Activated CD8-positive, alpha-beta T cell treated with anti-CD3 and anti-CD28 coated beads for 36 hours (primary cell): ENCODE data around the gene CGNL1. TPM values are rescaled to one million over a fixed set of nuclear protein-coding genes. Genes with fewer than 3 reads are reported as not detected.

Experiments used
- ATAC-seq: fragments of 200-7000 bp; cut with Tn5 transposase; one replicate; pipeline ENCODE4 v1.10.0; 2021; ENCODE audit warnings: mild to moderate bottlenecking, moderate library complexity
- CTCF ChIA-PET: fragments of 350-600 bp; sonication (Branson Sonifier 250); formaldehyde crosslinking; loops from one replicate; lab custom pipeline; 2021; ENCODE audit warnings: antibody characterized with exemption; lab: Charles Lee
- POLR2A ChIA-PET: fragments of 350-600 bp; sonication (Branson Sonifier 250); formaldehyde crosslinking; loops from one replicate; lab custom pipeline; 2021; ENCODE audit warnings: antibody characterized with exemption; lab: Charles Lee
- DNase-seq: peaks from one replicate; pipeline ENCODE4 v3.0.0-alpha.2; 2020
- H3K27ac Mint-ChIP-seq: one replicate; pipeline ENCODE4 v1.8.0; 2021; ENCODE audit warnings: mild to moderate bottlenecking, mixed read lengths
- H3K27me3 Mint-ChIP-seq: one replicate; pipeline ENCODE4 v1.8.0; 2021; ENCODE audit warnings: mixed read lengths
- H3K36me3 Mint-ChIP-seq: one replicate; pipeline ENCODE4 v1.8.0; 2021; ENCODE audit warnings: low read depth, mixed read lengths
- H3K4me1 Mint-ChIP-seq: one replicate; pipeline ENCODE4 v1.8.0; 2021; ENCODE audit warnings: low read depth, mixed read lengths
- H3K4me3 Mint-ChIP-seq: one replicate; pipeline ENCODE4 v1.8.0; 2021; ENCODE audit warnings: mild to moderate bottlenecking, moderate library complexity, mixed read lengths
- H3K9me3 Mint-ChIP-seq: one replicate; pipeline ENCODE4 v1.8.0; 2021; ENCODE audit warnings: mixed read lengths
- intact Hi-C: fragments of 100-400 bp; cut with micrococcal nuclease; formaldehyde crosslinking; loops from one replicate; pipeline ENCODE4 v1.10.0; 2022
- total RNA-seq, 2 experiments: library from RNA; stranded (reverse); gene quantifications; one replicate each; pipeline ENCODE4 v1.2.3, GENCODE V29; 2021
- TF ChIP-seq, protein P1 (sequence below): fragments of 200-600 bp; IDR thresholded peaks from one replicate; pipeline ENCODE4 v1.8.0; 2022; ENCODE audit warnings: antibody characterized with exemption, mild to moderate bottlenecking

CGNL1 gene
- total RNA-seq, 2 experiments from 2014 or later = not detected

DNA sequence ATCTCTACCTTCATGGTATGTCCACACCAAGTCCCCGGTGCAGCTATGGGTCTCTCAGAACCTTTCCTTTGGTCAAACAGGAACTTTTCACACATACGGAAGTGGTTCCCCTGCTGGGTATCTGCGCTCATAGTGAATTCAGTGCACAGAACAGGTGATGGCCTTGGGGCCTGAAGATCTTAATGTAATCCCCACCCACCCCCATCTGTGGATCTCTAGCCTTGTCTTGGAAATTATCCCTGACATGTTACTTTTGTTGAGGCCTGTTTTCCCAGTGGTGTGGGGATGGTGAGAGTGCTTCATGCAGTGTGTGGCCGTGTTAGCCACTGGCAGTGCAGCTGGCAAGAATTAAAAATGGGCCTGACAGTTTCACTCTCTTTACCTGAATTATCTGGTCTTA, 143.5 kb downstream of the CGNL1 start:
- intact Hi-C loops = no loop called here
- Mint-ChIP-seq H3K27me3 (no peaks in the 10 kb centered on the region), H3K36me3 (no peaks in the 10 kb centered on the region), H3K9me3 (no peaks in the 10 kb centered on the region), H3K4me3 (no peak overlapping the region), H3K4me1 (no peaks in the 10 kb centered on the region), H3K27ac (no peak overlapping the region)
- TF ChIP-seq, protein P1, sequence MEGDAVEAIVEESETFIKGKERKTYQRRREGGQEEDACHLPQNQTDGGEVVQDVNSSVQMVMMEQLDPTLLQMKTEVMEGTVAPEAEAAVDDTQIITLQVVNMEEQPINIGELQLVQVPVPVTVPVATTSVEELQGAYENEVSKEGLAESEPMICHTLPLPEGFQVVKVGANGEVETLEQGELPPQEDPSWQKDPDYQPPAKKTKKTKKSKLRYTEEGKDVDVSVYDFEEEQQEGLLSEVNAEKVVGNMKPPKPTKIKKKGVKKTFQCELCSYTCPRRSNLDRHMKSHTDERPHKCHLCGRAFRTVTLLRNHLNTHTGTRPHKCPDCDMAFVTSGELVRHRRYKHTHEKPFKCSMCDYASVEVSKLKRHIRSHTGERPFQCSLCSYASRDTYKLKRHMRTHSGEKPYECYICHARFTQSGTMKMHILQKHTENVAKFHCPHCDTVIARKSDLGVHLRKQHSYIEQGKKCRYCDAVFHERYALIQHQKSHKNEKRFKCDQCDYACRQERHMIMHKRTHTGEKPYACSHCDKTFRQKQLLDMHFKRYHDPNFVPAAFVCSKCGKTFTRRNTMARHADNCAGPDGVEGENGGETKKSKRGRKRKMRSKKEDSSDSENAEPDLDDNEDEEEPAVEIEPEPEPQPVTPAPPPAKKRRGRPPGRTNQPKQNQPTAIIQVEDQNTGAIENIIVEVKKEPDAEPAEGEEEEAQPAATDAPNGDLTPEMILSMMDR = no peak
- ATAC-seq = no peak
- CTCF ChIA-PET = interaction anchor here (0.8 to 1.9 kb wide), 4 partner anchors 8 to 187 kb away, joined by 3 to 9 read pairs (median 5); no protein-coding TSS in a partner anchor
- no peak for DNase-seq
- POLR2A ChIA-PET = no interaction called here

- intact Hi-C loops = no loop called here
- no peaks in the 10 kb centered on the region for H3K9me3 Mint-ChIP-seq
- no peak overlapping the region for H3K27ac Mint-ChIP-seq
- POLR2A ChIA-PET = no interaction called here
- no peak for DNase-seq
- CTCF ChIA-PET = interaction anchor here (0.6 to 1.1 kb wide), 3 partner anchors 8 to 193 kb away, joined by 3 read pairs; no protein-coding TSS in a partner anchor
- no peaks in the 10 kb centered on the region for H3K36me3 Mint-ChIP-seq
- no peaks in the 10 kb centered on the region for H3K27me3 Mint-ChIP-seq
- TF ChIP-seq, protein P1 = no peak
- no peak for ATAC-seq
- H3K4me3 Mint-ChIP-seq = no peak overlapping the region
- no peaks in the 10 kb centered on the region for H3K4me1 Mint-ChIP-seq
These were observed 145.2 kb downstream of the CGNL1 start for GRCh38 chr15:57521503-57521902.

GRCh38 chr15:57522148-57522547, 145.8 kb downstream of the CGNL1 start:
- ChIA-PET POLR2A (no interaction called here), CTCF (interaction anchor here (1.1 kb wide), 1 partner anchor 182 kb away, joined by 3 read pairs; no protein-coding TSS in a partner anchor)
- Mint-ChIP-seq H3K27me3 (peaks cover under 1% of the 10 kb centered on the region), H3K4me1 (no peaks in the 10 kb centered on the region), H3K36me3 (no peaks in the 10 kb centered on the region), H3K4me3 (no peak overlapping the region), H3K27ac (no peak overlapping the region), H3K9me3 (no peaks in the 10 kb centered on the region)
- no peak for ATAC-seq
- no peak for DNase-seq
- intact Hi-C loops = no loop called here
- TF ChIP-seq, protein P1 = no peak

DNA sequence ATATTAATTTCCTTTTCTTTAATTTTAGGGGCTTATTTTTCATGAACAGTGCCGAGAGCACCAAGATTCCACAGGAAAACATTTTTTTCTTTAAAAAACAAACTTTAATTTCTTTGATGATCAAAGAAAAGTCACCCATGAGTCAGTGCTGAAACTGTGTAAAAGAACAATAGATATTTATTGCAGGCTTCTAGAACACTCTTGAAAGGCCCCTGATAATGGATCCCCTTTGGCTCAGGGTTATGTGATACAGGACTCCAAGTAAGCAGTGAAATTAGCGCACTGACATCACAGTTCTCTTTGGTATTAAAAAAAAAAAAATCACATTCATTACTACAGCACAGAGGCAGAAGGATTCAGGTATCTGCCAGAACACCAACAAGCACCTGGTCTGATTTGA, 149.3 kb downstream of the CGNL1 start:
- Mint-ChIP-seq H3K9me3 (no peaks in the 10 kb centered on the region), H3K36me3 (no peaks in the 10 kb centered on the region), H3K27me3 (peaks cover 2% of the 10 kb centered on the region), H3K4me3 (no peak overlapping the region), H3K27ac (no peak overlapping the region), H3K4me1 (no peaks in the 10 kb centered on the region)
- TF ChIP-seq, protein P1 = no peak
- CTCF ChIA-PET = interaction anchor here (1.6 to 1.8 kb wide), 2 partner anchors 45 to 185 kb away, joined by 4 to 11 read pairs; no protein-coding TSS in a partner anchor
- POLR2A ChIA-PET = no interaction called here
- DNase-seq (no peak), ATAC-seq (no peak)
- intact Hi-C loops = loop anchor here (5.0 kb wide), 1 partner anchor 183 kb away; no protein-coding TSS in a partner anchor

GRCh38 chr15:57526076-57526475, 149.8 kb downstream of the CGNL1 start:
- Mint-ChIP-seq H3K27me3 (peaks cover 2% of the 10 kb centered on the region), H3K36me3 (no peaks in the 10 kb centered on the region), H3K4me3 (no peak overlapping the region), H3K4me1 (no peaks in the 10 kb centered on the region), H3K27ac (no peak overlapping the region), H3K9me3 (no peaks in the 10 kb centered on the region)
- intact Hi-C loops = loop anchor here (5.0 kb wide), 1 partner anchor 184 kb away; no protein-coding TSS in a partner anchor
- DNase-seq (no peak), ATAC-seq (no peak)
- TF ChIP-seq, protein P1 = no peak
- CTCF ChIA-PET = interaction anchor here (1.2 to 4.8 kb wide), 3 partner anchors 16 to 184 kb away, joined by 3 to 122 read pairs (median 4); no protein-coding TSS in a partner anchor
- POLR2A ChIA-PET = no interaction called here
